Adrenal gland (tissue), 12 donors: ENCODE results near the gene PON2. TPM values are rescaled to one million over a fixed set of nuclear protein-coding genes. Genes with fewer than 3 reads are reported as not detected.

Experiments
- DNase-seq, 7 donors: peaks; one replicate each; pipeline ENCODE4 v3.0.0-alpha.2; 2019 to 2020
- H3K27ac ChIP-seq, 5 donors: fragments of 200-600 bp; sonication (generic) in 4 of 5; 1 replicate in 3 of 5; 2 replicates in 2 of 5; pipeline versions ENCODE4 v1.5.1 to v1.8.0; 2016 to 2020; ENCODE audit warnings: mild to moderate bottlenecking in 1 of 5
- H3K27me3 ChIP-seq: fragments of 200-600 bp; 2 replicates; pipeline ENCODE4 v1.8.0; 2021
- H3K36me3 ChIP-seq, 2 donors: fragments of 200-600 bp; replicated peaks in 1 of 2; 1 replicate in 1 of 2; 2 replicates in 1 of 2; pipeline versions ENCODE4 v1.5.1 to v1.8.0; 2018 to 2022
- H3K4me1 ChIP-seq, 2 donors: fragments of 200-600 bp; replicated peaks in 1 of 2; 1 replicate in 1 of 2; 2 replicates in 1 of 2; pipeline versions ENCODE4 v1.5.1 to v1.8.0; 2018 to 2021
- H3K4me3 ChIP-seq, 4 donors: fragments of 200-600 bp; sonication (generic) in 3 of 4; one replicate each; pipeline ENCODE4 v1.5.1; 2016 to 2018
- H3K9me3 ChIP-seq, 3 donors: fragments of 200-600 bp; sonication (generic) in 1 of 3; replicated peaks in 1 of 3; 1 replicate in 2 of 3; 2 replicates in 1 of 3; pipeline versions ENCODE4 v1.5.1 to v1.8.0; 2016 to 2021
- CTCF ChIP-seq, 6 experiments: fragments of 450-650 bp in 4 of 6; fragments of 200-600 bp in 2 of 6; sonication (generic) in 1 of 6; IDR thresholded peaks; 1 replicate in 5 of 6; 2 replicates in 1 of 6; pipeline versions ENCODE4 v1.5.1 to v1.8.0; 2016 to 2021; ENCODE audit warnings: antibody characterized with exemption in 6 of 6, mild to moderate bottlenecking in 2 of 6, moderate library complexity in 1 of 6
- POLR2A ChIP-seq, 2 donors: fragments of 450-650 bp; IDR thresholded peaks; one replicate each; pipeline ENCODE4 v1.6.1; 2017; ENCODE audit warnings: antibody characterized with exemption in 2 of 2, mild to moderate bottlenecking in 2 of 2, moderate library complexity in 1 of 2
- WGBS, 4 donors: extraction: QIAGEN DNeasy Blood & Tissue Kit in 2 of 4; methylation state at CpG; one replicate each; pipeline versions ENCODE4 v1.1.5 to v1.1.7; 2013 to 2017; 5-methylcytosine and 5-hydroxymethylcytosine counted together
- intact Hi-C, 2 donors: fragments of 100-400 bp; cut with DNase I; formaldehyde crosslinking; loops; one replicate each; pipeline versions ENCODE4 v1.14.1 to v1.15.0; 2022 to 2023
- polyA plus RNA-seq, 3 donors: library from polyadenylated mRNA; stranded (reverse); fragments of 200-250 nt in 2 of 3; fragments of 350-450 nt in 1 of 3; fragmentation: Illumina TruSeq in 1 of 3; extraction: RNeasy Lipid Tissue Mini Kit (QIAGEN cat#74804) in 1 of 3; gene quantifications; one replicate each; pipeline ENCODE4 v1.2.3, GENCODE V29; 2013 to 2014
- total RNA-seq, 9 donors: library from RNA; depleted of rRNA in 4 of 9; stranded (reverse); fragments of >200 nt in 4 of 9; fragments of 120-200 nt in 1 of 9; fragmentation: NEBNext Ultra II Directional in 1 of 9; extraction: Animal tissue kit (Norgen Biotek cat#: 25700) in 1 of 9; gene quantifications; one replicate each; pipeline versions ENCODE4 v1.1.0 to v1.2.4, GENCODE V29; 2013 to 2023
- donor health status: healthy with polysubstance abuse.
- donor health status: Bipolar disorder and iron deficiency.
- donor health status: DM: yes; HTN: yes; CAD: no.
- donor health status: DM: no; HTN: no; CAD: no.
- donor health status: DM: no; HTN: no; CAD: no.
- donor health status: DM: yes; HTN: yes; CAD: no.

The PON2 gene
- total and polyA plus RNA-seq, 12 donors = 74.4 to 369 (median 230) TPM

- Histone ChIP-seq H3K36me3 (peaks cover 0 to 39% of the 10 kb centered on the region in 2 donors), H3K27ac (no peak overlapping the region), H3K4me1 (no peaks in the 10 kb centered on the region), H3K27me3 (no peaks in the 10 kb centered on the region), H3K9me3 (no peaks in the 10 kb centered on the region), H3K4me3 (no peak overlapping the region)
- no peak for TF ChIP-seq POLR2A (IDR thresholded peaks at IDR 0.05)
- TF ChIP-seq CTCF (IDR thresholded peaks at IDR 0.05) = no peak
- intact Hi-C loops = no loop called here
- DNase-seq = no peak
- WGBS, 4 donors = 82 to 86% (median 84%) methylated on average over 4 of the region's 4 CpGs
These were observed 23.2 kb downstream of the PON2 start for GRCh38 chr7:95411666-95412065.

- intact Hi-C loops = no loop called here
- 92 to 100% (median 94%) methylated on average over 3 of the region's 3 CpGs for WGBS, 4 donors
- DNase-seq = no peak
- no peak overlapping the region for H3K27ac ChIP-seq
- no peak overlapping the region for H3K4me3 ChIP-seq
- H3K4me1 ChIP-seq = no peaks in the 10 kb centered on the region
- TF ChIP-seq CTCF (IDR thresholded peaks at IDR 0.05) (no peak), POLR2A (IDR thresholded peaks at IDR 0.05) (no peak)
- no peaks in the 10 kb centered on the region for H3K9me3 ChIP-seq
- H3K36me3 ChIP-seq = peaks cover 0 to 39% of the 10 kb centered on the region in 2 donors
- no peaks in the 10 kb centered on the region for H3K27me3 ChIP-seq
These were observed 23.8 kb downstream of the PON2 start for GRCh38 chr7:95411036-95411435.

GRCh38 chr7:95407751-95408150 lies 27.1 kb downstream of the PON2 start:
- Histone ChIP-seq H3K27ac (no peak overlapping the region), H3K4me3 (no peak overlapping the region), H3K36me3 (peaks cover 0 to 33% of the 10 kb centered on the region in 2 donors), H3K27me3 (no peaks in the 10 kb centered on the region), H3K9me3 (no peaks in the 10 kb centered on the region), H3K4me1 (no peaks in the 10 kb centered on the region)
- 69 to 90% (median 86%) methylated on average over 2 of the region's 2 CpGs for WGBS, 4 donors
- TF ChIP-seq CTCF (IDR thresholded peaks at IDR 0.05) = no peak
- no peak for TF ChIP-seq POLR2A (IDR thresholded peaks at IDR 0.05)
- no peak for DNase-seq
- intact Hi-C loops = no loop called here

- intact Hi-C loops = no loop called here
- WGBS, 4 donors = 91 to 96% (median 95%) methylated on average over 6 of the region's 6 CpGs
- no peaks in the 10 kb centered on the region for H3K4me1 ChIP-seq
- no peaks in the 10 kb centered on the region for H3K27me3 ChIP-seq
- no peak for TF ChIP-seq POLR2A (IDR thresholded peaks at IDR 0.05)
- no peak for TF ChIP-seq CTCF (IDR thresholded peaks at IDR 0.05)
- H3K4me3 ChIP-seq = no peak overlapping the region
- H3K36me3 ChIP-seq = peaks cover 0 to 22% of the 10 kb centered on the region in 2 donors
- H3K27ac ChIP-seq = no peak overlapping the region
- no peak for DNase-seq
- H3K9me3 ChIP-seq = no peaks in the 10 kb centered on the region
These were observed 29.0 kb downstream of the PON2 start for GRCh38 chr7:95405800-95406199.
